ENCODE results near the gene GJD4.

The GJD4 gene

DNA sequence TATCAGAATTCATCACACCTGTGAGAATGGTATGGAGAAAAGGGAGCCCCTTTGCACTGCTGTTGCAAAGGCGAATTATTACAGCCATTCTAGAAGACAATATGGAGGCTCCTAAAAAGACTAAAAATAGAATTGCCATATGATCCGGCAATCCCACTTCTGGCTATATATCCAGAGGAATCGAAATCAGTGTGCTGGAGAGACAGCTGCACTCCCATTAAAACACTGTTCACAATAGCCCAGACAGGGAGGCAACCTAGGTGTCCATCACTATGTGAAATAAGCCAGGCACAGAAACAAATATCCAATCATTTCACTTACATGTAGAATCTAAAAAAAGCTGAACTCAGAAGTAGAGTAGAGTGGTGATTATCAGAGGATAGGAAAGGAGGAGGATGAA is 26.0 kb upstream of the GJD4 start:
- DNase-seq (ENCODE audit: low read depth, low spot score) = no peak

DNA sequence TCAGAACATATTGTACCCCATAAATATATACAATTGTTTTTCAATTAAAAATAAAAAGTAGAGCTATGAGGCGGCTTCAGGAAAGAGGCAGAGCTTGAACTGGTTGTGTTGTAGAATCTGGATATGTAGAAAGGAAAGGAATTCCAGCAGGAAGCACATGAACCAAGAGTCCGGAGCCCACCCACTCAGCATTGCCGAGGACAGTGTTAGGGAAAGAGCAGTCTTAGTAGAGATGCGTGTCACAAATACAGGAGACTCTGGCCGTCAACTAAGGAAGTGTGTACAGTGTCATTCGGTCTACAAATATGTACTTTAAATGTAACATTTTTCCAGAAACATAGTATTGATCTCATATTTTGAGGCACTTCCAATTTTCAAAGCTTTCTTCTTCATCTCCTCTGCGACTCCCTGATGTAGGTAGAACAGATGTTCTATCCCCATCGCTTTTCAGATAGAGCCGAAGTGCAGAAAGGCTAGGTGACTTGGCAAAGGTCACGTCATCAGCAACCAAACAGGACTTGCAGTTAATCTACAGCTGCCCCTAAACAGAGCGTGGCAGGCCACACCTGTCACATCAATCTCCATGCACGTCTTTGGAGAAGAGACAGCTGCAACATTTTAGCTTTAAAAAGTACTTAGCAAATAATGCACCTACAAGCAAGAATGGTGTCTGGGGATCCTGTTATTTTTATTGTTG is 25.3 kb upstream of the GJD4 start:
- no peak for DNase-seq (ENCODE audit: low read depth, low spot score)

DNA sequence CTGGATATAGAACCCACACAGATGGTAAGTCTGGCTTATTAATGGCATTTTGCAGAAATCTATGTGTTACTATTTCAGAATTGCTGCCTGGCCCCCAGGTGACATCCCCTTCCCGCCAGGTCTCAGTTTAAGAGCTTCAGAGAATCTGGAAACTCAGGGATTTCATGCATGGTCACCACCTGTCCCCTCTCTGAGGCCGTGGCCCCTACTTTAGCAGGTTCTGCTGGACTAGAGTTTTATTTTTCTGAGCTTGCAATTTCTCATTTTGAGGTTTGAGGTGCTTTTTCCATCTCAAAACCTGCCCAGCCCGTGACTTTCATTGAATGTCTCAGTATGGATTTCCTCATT is 24.7 kb upstream of the GJD4 start:
- DNase-seq (ENCODE audit: low read depth, low spot score) = no peak

DNA sequence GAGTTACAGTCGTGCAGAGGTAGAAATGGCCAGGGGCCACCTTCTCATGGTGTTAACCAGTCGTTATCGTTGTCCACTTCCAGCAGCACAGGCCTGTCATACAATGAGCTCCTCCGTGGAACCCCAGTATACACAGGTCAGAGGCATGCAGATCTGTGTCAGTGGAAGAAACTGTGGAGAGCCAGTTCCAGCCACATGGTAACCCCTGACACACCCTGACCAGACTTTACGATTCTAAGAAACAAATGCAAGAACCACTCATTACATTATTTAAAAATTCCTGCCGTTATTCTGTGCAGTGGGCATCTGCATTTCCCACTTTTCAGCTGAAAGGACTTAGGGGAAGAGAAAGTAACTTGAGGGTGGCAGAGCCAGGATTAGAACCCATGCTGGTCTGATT is 23.5 kb upstream of the GJD4 start:
- DNase-seq (ENCODE audit: low read depth, low spot score) = no peak

DNA sequence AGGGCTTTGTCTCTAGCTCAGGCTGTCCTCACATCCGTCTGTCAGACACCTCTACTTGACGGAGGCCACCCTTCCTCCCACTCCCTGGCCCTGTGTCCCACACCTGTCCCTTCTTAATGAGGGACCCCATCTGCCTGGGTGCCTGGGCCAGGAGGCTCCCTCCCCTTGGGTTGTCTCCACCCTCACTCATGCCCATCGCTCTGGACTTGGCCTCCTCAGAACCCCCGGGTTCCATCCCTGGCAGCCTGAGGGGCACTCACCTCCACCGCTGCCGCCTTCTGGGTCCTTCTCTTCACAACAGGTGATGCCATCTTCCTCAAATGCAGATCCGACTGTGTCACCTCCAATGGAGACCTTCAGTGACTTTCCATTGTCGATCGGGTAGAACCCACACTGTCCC is 20.2 kb upstream of the GJD4 start:
- DNase-seq (ENCODE audit: low read depth, low spot score) = no peak

DNA sequence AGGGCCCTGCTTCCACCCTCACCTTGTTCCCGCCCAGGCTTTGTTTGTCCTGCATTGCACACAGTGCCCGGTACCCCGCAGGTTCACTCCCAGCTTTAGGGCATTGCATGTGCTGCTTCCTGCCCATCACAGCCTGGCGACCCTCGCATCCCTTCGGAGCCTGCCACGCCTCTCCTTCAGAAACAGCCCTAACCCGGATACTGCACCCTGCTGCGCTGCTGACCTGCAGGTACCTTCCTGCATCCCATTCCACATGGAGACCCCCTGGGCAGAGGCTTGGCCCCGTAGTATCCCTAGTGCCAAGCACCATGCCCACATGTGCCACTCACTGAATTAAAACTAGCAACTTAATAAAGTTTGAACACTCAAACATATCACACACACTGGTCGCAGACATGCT is 19.8 kb upstream of the GJD4 start:
- no peak for DNase-seq (ENCODE audit: low read depth, low spot score)

DNA sequence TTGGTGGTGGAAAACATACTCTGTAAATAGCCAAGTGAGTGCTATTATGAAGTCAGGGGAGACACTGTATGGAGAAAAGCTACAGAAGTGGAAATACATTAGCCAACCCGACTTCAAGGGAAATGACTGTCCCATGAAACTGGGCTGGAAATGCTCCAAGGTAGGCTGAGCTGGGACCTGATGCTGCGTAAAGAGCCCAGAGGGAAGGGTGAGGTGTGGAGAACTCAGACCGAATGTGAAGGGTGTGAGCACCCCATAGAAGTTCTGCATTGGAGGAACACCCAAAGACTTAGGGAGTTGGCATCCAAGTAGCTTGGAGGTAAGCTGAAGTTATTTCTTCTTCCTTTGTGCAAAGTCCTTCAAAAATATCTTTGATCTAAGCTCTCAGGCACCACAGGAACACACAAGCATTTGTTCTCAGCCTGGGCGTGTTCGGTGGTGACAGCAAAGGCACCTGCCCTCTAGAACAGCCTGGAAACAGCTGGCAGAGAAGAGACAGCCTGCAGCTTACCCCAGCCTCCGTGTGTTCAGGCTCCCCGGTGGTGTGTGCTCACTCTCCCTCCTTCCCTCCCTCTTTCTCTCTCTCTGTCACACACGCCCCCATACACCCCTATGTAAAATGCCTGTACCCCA is 19.1 kb upstream of the GJD4 start:
- no peak for DNase-seq (ENCODE audit: low read depth, low spot score)

DNA sequence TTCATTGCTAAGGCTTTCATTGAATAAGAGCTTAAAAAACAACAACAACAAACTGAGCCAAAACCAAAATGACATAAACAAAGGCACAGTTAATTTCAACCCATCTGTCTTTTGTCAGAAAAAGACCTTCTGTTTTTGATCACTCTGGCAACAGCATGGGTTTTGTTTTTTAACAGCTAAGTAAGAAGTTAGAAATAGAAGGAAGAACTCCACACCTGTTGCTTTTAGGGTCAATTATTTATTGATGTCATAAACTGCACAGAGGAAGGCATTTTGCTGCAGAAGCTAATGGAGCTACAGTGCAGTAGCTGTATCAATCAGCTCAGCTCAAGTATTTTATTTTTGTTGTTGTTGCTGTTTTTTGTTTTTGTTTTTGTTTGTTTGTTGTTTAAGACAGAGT is 16.3 kb upstream of the GJD4 start:
- DNase-seq (ENCODE audit: low read depth, low spot score) = no peak

DNA sequence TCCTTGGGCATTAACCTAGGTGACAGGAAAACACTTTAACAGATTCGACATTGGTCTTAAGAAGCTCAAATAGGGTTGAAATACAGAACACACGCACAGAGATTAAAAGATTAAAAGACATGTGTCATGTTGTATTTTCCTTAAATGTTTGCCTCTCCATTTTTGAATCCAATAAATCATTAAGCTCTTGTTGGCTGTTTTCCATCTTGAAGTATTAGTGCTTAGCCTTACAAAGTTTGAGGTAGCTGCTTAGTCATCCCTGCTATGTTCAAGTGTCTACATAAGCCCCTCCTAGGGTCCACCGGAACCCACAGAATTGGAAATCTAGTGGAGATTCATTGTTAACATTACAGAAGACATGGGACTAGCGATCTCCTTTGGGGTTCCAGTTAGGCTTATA is 12.7 kb upstream of the GJD4 start:
- no peak for DNase-seq (ENCODE audit: low read depth, low spot score)

DNA sequence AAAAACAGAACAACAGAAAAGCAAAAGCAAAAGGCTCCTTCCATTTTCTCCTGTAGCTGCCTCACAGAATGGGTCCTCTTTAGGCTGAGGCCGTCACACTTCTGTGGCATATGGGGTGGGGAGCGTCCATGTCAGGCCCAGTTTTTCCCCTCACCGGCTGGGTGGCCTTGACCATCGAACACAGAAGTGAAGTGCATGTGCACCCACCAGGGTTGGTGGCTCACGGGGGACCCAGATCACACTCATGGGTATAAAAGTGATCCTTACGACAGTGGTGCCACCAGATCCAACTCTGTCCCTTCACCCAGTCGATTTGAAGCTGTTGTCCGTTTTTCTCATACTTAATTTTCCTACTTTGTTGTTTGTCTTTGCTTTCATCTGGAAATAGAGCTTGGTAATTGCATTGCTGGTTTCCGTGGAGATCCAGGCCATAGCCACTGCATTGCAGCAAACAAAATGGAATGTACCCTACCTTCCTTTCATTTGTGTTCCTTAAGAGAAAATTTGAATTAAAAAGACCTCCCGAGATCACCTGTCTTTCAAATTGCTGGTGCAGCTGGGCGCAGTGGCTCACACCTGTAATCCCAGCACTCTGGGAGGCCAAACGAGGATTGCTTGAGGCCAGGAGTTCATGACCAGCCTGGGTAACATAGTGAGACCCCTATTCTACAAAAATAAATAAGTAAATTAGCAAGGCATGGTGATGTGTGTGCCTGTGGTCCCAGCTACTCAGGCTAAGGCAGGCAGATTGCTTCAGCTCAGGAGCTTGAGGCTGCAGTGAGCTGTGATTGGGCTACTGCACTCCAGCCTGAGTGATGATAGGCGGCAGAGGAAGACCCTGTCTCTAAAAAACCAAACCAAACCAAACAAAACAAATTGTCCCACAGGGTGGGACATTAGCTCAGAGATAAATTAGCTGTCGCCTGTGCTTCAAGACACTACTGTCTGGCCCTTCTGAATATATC is 10.7 kb upstream of the GJD4 start:
- DNase-seq (ENCODE audit: low read depth, low spot score) = no peak

DNA sequence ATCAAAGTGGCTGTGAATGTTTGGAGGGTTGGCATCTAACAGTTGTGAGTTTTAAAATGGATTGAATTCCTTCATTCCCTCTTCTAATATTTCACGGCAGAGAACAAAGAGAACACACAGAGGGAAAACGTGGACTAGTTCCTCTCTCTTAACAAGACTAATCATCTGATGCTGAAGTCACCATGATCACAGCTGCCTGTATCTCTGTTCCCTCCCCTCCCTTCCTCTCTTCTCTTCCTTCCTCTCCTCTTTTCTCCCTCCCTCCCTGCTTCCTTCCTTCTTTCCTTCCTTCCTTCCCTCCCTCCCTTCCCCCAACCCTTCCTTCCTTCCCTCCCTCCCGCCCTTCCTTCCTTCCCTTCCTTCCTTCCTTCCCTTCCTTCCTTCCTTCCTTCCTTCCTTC is 10.0 kb upstream of the GJD4 start:
- DNase-seq (ENCODE audit: low read depth, low spot score) = no peak

DNA sequence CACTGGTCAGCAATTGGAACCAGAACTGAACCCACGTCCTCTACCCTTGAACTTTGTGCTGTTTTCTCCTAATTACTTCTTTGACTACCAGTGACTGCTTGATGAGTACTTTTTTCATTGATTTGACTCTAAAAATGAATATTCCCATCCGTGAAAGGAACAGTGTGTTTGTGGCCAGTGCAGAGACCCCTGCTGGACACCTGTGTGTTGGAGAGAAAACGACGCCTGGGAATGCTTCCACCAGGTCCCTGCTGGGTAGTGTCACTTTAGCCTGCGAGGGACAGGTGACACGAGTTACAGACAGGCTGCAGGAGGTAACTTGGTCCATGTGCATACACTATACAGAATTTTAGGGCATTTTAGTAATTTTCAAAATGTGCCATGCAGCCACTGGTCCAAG is 6.8 kb upstream of the GJD4 start:
- DNase-seq (ENCODE audit: low read depth, low spot score) = no peak

DNA sequence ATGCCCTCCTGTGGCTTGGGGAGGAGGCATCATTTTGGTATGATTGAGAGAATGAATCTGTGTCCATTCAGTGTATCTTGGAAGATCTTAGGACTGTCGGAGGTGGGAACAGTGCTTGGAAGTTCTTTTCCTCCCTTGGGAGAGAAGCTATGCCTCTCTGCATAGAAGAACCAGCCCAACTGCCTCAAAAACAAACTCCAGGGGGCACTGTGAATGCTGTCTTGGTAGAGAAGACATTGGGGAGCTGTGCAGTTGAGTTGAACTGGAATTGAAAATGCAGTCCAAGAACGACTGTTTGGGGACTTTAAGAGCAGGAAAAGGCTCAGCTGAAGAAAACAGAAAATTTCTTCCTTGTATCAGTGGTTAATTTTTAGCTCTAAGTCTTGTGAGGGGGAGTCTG is 4.9 kb upstream of the GJD4 start:
- no peak for DNase-seq (ENCODE audit: low read depth, low spot score)

DNA sequence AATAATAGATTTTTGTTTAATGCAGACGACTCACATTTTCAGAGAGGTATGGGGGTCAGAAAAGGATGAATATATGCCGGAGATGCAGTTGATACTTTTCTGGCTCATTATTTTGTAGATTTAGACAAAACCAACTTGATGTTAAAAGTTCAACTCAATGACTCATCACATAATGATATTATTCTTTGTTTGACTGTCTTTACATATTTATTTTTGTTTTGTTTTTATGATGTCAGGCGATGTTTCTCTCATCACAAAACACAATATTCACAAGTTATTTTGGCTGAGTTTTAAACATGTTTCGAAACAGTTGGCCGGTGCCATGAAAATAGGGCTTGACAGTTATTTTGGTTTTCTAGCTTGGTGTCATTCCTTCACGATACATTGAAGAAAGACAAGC is 1.3 kb downstream of the GJD4 start:
- no peak for DNase-seq (ENCODE audit: low read depth, low spot score)

DNA sequence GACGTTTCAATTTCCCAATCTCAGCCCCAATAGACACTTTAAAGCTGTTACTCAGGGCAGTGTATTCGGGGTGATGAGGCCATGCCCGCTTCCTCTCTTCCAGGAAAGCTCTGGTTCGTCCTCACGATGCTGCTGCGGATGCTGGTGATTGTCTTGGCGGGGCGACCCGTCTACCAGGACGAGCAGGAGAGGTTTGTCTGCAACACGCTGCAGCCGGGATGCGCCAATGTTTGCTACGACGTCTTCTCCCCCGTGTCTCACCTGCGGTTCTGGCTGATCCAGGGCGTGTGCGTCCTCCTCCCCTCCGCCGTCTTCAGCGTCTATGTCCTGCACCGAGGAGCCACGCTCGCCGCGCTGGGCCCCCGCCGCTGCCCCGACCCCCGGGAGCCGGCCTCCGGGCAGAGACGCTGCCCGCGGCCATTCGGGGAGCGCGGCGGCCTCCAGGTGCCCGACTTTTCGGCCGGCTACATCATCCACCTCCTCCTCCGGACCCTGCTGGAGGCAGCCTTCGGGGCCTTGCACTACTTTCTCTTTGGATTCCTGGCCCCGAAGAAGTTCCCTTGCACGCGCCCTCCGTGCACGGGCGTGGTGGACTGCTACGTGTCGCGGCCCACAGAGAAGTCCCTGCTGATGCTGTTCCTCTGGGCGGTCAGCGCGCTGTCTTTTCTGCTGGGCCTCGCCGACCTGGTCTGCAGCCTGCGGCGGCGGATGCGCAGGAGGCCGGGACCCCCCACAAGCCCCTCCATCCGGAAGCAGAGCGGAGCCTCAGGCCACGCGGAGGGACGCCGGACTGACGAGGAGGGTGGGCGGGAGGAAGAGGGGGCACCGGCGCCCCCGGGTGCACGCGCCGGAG is 2.6 kb downstream of the GJD4 start:
- no peak for DNase-seq (ENCODE audit: low read depth, low spot score)

DNA sequence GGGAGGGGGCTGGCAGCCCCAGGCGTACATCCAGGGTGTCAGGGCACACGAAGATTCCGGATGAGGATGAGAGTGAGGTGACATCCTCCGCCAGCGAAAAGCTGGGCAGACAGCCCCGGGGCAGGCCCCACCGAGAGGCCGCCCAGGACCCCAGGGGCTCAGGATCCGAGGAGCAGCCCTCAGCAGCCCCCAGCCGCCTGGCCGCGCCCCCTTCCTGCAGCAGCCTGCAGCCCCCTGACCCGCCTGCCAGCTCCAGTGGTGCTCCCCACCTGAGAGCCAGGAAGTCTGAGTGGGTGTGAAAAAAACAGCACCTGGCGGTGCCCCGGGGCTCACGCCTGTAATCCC is 3.2 kb downstream of the GJD4 start:
- DNase-seq (ENCODE audit: low read depth, low spot score) = no peak

DNA sequence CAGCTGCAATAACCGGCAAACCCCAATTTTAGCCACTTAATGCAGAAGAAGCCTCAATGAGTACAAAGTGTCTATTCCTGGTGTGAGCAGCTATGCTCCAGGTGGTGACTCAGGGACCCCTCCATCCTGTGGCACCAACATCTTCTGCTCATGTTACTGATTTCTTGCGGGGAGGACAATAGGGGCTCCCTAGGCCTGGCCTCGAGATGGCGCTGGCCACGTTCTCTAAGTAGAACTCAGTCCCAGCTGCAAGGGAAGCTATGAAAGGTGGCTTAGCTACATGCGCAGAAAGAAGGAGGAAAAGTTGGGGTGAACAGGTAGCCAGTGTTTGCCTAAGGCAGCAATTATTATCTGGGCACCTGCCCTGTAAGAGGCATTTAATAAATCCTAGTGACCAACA is 6.6 kb downstream of the GJD4 start:
- no peak for DNase-seq (ENCODE audit: low read depth, low spot score)

DNA sequence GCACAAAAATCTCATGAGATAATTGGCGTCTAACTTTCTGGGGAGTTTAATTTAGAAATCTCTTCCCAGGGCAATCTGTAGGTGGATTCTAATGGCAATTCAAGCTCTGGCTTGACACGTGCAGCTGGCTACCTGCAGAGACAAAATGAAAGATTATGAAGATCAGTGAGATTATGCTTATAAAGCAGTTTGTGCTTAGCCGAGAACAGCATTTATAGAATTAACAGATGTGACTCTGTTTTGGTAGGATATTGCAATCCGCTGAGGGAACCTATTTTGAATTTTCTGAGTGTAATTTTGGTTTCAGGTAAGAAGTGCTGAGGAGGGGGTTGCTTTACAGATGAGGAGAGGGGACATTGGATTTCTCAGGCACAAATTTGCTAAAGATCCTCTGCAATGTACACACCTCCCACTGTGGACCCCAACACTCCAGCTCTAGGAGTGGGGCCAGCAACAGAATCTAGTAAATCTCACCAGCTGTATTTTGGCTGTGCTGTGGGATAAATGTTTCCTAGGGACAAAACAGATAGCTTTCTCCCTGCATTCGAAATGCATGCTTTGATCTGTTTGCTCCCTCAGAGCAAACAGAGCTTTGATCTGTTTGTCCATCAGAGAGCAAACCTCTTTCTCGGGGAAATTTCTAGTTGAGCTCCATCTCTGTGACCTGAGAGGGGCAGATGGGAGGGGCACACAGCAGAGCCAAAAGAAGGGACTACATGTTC is 7.4 kb downstream of the GJD4 start:
- DNase-seq (ENCODE audit: low read depth, low spot score) = no peak

DNA sequence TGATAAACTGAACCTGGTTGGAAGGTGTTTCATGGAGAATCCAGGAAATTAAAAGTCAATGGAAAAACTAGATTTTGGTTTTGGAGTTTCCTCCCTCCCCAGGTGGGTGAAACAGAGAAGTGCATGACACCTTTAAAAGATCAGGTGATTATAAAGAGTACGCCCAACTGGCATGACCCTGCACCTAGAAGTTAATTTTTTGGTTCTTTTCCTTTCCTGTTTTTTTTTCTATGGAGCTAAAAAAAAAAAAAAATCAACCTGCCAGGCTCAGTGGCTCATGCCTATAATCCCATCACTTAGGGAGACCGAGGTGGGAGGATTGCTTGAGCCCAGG is 7.9 kb downstream of the GJD4 start:
- no peak for DNase-seq (ENCODE audit: low read depth, low spot score)

DNA sequence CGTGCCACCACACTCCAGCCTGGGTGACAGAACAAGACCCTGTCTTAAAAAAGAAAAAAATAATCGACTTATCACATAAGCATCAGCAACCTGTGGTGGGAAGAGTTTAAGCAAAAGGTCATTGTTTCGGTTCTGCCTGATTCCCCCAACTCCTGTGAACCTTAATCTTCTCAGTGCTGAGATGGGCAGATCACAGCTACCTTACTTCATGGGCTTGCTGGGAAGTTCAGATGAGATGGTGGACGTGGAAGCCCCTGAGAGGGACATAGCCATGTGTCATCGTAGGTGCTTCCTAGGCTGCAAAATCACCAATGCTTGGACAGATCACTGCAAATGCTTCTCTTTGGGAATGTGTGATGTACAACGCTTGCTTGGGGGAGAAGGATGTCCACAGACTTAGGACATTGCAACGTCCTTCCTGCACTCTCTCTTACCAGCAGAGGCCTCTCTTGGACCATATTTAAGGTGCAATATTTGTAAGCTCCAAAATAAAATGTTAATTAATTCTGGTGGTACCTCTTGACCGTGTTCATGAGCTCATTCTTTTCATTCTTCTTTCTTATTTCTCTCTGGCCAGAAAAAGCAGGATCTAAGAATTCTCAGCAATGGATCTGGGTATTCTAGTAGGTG is 8.6 kb downstream of the GJD4 start:
- no peak for DNase-seq (ENCODE audit: low read depth, low spot score)

DNA sequence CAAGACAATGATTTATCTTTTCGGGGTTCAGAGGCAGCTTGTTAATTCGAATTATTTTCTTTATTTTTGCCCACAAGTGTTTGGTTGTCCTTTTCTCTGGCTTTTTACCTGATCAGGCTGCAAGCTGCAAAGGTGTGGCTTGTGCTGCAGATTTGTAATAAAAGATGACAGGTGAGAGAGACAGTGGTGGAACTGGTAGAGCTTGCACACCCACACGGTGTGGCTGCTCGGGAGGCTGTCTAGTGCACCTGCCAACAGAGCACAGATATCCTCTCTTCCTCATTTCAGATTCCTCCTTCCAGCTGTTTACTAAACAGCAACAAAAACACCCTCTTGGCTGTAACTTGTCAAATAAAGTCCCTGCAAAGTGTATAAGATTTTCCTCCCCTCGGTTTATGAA is 9.2 kb downstream of the GJD4 start:
- no peak for DNase-seq (ENCODE audit: low read depth, low spot score)

Data from activated CD4-positive, CD25-positive, alpha-beta regulatory T cell treated with anti-CD3 and anti-CD28 coated beads, Interleukin-2, amount 50 U/mL, for 16 hours (primary cell).